OCI-M2 (cell line): ENCODE measurements around the gene DPYSL4.
"Not testable (repeated sequence)": the region's sequence is repeated elsewhere in the genome, so short reads cannot be mapped to it uniquely, and the experiment has no call there.

Experiments used
- DNase-seq: peaks from one replicate; lab custom pipeline; 2025; ENCODE audit not compliant: unreplicated experiment; lab: John Stamatoyannopoulos, UW

The DPYSL4 gene

GRCh38 chr10:132205650-132206376 is 19.1 kb downstream of the DPYSL4 start:
- no peak for DNase-seq

GRCh38 chr10:132206377-132206745 is 19.6 kb downstream of the DPYSL4 start:
- DNase-seq, result no peak

DNA sequence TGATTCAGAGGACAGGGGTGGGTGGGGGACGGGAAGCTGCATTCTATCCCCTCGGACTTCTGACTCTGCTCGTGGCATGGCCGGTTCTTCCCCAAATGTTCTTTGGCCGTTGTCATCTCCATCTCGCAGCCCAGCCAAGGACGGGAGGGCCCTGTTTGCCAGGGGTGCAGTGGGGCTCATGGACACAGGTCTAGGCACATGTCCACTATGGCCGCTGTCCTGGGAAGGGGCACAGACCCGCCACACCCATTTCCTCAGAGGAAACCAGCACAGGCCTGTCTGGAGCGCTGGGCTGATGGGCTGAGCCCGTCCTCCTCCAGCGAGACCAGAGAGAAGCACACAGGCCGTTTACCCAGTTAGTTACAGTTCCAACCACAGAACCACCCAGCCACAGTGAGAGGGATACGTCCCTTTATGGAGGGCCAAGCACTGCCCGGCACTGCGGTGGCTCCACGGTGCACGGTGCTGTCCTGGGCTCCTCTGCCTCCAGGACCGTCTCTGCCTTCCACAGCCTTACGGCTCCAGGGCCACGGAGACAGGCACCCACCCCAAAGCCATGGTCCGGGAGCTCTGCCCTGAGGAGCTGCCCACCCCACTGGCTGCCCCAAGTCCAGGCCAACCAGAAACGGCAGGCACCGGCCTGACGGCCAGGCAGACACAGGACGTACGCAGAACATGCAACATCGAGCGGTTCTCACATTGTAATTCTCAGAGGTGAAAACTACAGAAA is 20.2 kb downstream of the DPYSL4 start:
- no peak for DNase-seq

DNA sequence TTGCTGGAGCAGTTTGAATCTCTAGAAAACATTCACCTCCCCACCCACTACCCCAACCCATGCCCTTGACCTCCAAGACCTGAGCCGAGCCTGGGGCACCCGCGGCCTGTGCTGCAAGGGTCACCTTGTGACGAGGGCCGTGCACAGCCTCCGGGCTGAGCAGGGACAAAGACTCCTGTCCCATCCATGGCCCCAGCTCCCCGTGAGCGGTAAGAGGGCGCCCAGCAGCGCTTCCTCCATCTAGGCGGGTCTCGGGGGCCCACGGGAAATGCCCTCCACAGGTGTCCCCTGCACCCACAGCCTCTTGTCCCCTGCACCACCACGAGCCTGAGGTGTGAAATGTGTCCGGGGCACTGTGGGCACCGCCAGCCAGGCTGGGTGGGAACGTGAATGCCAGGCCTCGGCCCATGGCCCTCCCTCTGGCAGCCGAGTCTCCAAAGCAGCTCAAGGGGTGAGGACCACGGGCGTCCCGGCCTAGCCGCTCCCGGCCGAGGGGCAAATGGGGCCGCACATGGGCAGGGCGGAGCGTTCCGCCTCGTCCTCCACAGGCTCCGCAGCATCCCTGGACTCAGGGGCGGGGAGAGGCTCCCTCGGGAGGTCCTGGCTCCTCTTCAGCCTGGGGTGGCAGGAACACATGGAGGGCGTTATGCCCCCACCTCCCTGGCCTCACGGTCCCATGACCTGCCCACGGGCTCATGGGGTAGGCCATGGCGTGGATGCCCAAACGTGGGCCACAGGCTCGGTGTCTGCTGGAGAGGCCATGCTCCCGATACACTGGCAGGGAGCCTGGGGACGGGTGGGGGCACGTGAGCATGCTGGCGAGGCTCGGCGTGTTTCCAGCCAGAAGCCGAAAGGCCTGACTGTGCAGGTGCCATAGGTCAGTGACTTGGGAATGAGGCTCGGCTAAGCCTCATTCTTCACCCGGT is 21.1 kb downstream of the DPYSL4 start:
- DNase-seq, result no peak

GRCh38 chr10:132208462-132209050 is 21.8 kb downstream of the DPYSL4 start:
- DNase-seq, result no peak

GRCh38 chr10:132209130-132209529 is 22.4 kb downstream of the DPYSL4 start:
- no peak for DNase-seq

GRCh38 chr10:132209978-132210530 is 23.3 kb downstream of the DPYSL4 start:
- no peak for DNase-seq

- no peak for DNase-seq
Observed at GRCh38 chr10:132210766-132211165, 24.0 kb downstream of the DPYSL4 start.

DNA sequence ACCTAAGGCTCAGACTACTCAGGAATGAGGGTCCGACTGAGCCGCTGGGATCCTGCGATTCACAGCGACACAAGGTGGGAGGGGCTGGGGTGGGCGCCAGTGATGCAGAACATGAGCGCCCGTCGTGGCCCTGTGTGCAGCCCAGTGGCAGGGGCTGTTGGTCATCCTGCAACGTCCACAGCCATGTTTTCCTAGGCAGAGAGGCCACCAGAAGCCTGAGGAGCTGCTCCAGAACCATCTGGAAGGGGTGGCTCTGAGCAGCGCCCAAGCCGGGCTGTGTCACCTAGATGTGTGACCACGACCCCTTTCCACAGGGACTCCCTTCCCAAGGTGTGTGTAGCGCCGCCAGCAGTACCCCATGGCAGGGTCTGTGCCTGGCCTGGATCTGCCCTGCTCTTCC is 24.5 kb downstream of the DPYSL4 start:
- DNase-seq, result no peak

DNA sequence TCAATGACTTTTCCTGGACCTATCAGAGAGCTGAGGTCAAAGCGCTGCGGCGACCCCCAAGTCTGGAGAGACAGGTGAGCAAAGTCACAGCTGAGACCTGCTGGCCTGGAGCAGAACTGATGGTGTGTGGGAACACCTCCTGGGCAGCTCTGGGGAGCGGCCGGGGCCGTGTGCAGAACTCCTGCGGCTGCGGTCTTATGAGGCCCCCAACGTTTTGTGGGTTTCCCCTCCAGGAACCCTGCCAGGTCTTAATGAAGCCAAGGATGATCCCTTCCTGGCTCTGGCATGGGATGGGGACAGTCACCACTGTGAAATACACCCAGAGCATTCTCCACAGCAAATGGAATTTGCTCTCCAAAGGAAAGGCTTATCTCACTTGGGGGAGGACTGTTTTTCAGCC is 26.1 kb downstream of the DPYSL4 start:
- no peak for DNase-seq

- DNase-seq, result no peak
Observed at GRCh38 chr10:132213917-132214316, 27.2 kb downstream of the DPYSL4 start.

DNA sequence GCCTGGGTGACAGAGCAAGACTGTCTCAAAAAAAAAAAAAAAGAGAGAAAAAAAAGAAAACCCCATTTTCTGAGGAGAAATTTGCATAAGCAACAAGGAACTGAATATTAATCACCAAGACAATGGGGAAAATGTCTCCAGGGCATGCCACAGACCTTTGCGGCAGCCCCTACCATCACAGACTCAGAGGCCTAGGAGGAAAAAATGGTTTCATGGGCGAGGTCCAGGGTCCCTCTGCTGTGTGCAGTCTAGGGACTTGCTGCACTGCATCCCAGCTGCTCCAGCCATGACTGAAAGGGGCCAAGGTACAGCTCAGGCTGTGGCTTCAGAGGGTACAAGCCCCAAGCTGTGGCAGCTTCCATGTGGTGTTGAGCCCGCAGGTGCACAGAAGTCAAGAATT is 29.7 kb downstream of the DPYSL4 start:
- not testable (repeated sequence) for DNase-seq

DNA sequence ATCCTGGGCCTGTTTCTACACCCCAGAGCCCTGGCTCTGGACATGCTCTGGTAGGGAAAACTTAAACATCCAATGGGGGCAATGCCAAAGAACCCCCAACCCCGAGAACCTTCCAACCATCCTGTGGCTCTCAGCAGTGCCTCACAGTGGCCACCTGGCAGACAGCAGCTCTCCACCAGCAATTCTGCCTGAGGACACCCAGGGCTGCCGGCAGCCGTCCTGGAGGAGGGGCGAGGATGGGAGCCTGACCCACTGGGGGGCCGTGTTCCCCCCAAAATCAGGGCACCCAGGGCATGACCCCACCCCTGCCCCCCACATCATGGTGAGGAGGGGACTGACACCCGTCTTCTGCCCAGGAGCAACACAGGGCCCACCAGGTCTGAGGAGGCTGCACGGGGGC is 32.7 kb downstream of the DPYSL4 start:
- no peak for DNase-seq

- DNase-seq, result no peak
Observed at GRCh38 chr10:132220061-132220460, 33.3 kb downstream of the DPYSL4 start.

DNA sequence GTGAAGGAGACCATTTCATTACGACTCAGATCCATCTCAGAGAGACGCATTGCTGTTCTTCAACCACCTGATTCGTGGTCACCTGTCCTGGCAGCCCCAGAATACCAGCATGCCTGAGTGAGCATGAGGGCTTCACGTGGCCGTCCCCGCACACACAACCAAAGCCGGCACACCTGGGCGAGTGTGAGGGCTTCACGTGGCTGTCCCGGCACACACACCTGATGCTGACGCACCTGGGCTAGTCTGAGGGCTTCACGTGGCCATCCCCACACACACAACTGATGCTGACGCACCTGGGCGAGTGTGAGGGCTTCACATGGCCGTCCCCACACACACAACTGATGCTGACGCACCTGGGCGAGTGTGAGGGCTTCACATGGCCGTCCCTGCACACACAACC is 34.2 kb downstream of the DPYSL4 start:
- not testable (repeated sequence) for DNase-seq

DNA sequence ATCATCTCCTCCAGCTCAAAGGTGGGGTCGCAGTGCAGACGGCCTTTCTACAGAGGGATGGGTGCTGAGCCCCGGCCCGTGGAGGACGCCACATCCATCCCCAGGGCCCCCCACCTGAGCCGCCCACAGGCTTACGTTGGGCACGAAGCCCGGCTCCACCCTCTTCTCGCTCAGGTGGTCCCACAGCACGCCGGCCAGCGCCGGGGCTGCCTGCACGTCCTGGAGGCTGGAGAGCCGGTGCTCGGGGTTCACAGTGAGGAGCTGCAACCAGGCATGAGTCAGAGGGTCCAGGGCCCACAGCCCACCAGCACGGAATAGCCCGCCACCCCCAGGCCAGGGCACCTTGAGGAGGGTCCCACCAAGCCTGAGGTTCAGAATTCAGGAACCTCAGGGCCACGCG is 36.0 kb downstream of the DPYSL4 start:
- no peak for DNase-seq

- no peak for DNase-seq
Observed at GRCh38 chr10:132223156-132223590, 36.4 kb downstream of the DPYSL4 start.

- DNase-seq, result no peak
Observed at GRCh38 chr10:132223611-132224342, 37.0 kb downstream of the DPYSL4 start.

- no peak for DNase-seq
Observed at GRCh38 chr10:132224343-132225072, 37.8 kb downstream of the DPYSL4 start.
